GM23338 (cell line): Measurements from ENCODE around the gene MTOR. TPM values are rescaled to one million over a fixed set of nuclear protein-coding genes. Genes with fewer than 3 reads are reported as not detected.

Experiments
- ATAC-seq: fragments of 200-7000 bp; cut with Tn5 transposase; 3 replicates; pipeline ENCODE4 v1.9.1; 2020
- DNase-seq: peaks from one replicate; pipeline ENCODE4 v3.0.0-alpha.2; 2015; ENCODE audit warnings: low spot score
- H2AFZ ChIP-seq: fragments of 200-600 bp; sonication (generic); 2 replicates; pipeline ENCODE4 v1.8.0; 2016; ENCODE audit warnings: antibody characterized with exemption, mild to moderate bottlenecking, moderate library complexity
- H3F3A ChIP-seq: fragments of 200-600 bp; sonication (generic); replicated peaks from 2 replicates; pipeline ENCODE4 v1.8.0; 2017; ENCODE audit warnings: antibody characterized with exemption, mixed run types, low read depth
- H3K27ac ChIP-seq: fragments of 200-600 bp; sonication (generic); 2 replicates; pipeline ENCODE4 v1.6.1; 2016; ENCODE audit warnings: low read depth
- H3K27me3 ChIP-seq: fragments of 200-600 bp; sonication (generic); 2 replicates; pipeline ENCODE4 v1.8.0; 2016; ENCODE audit warnings: mild to moderate bottlenecking, mixed run types, moderate library complexity; ENCODE audit not compliant: insufficient read depth
- H3K36me3 ChIP-seq: fragments of 200-600 bp; sonication (generic); 2 replicates; pipeline ENCODE4 v1.8.0; 2016; ENCODE audit warnings: mild to moderate bottlenecking; ENCODE audit not compliant: insufficient read depth
- H3K4me1 ChIP-seq: fragments of 200-600 bp; sonication (generic); 2 replicates; pipeline ENCODE4 v1.8.0; 2016; ENCODE audit warnings: mild to moderate bottlenecking, moderate library complexity; ENCODE audit not compliant: insufficient read depth
- H3K4me2 ChIP-seq: fragments of 200-600 bp; sonication (generic); 2 replicates; pipeline ENCODE4 v1.7.1; 2017; ENCODE audit warnings: mixed run types
- H3K4me3 ChIP-seq: fragments of 200-600 bp; sonication (generic); 2 replicates; pipeline ENCODE4 v1.6.1; 2016; ENCODE audit warnings: mixed run types
- H3K79me2 ChIP-seq: fragments of 200-600 bp; sonication (generic); replicated peaks from 2 replicates; pipeline ENCODE4 v1.8.0; 2017; ENCODE audit warnings: mild to moderate bottlenecking; ENCODE audit not compliant: insufficient read depth
- H3K9me2 ChIP-seq: fragments of 200-600 bp; sonication (generic); 2 replicates; pipeline ENCODE4 v1.8.0; 2017; ENCODE audit not compliant: insufficient read depth
- H4K20me1 ChIP-seq: fragments of 200-600 bp; sonication (generic); replicated peaks from 2 replicates; pipeline ENCODE4 v1.8.0; 2017; ENCODE audit warnings: mild to moderate bottlenecking; ENCODE audit not compliant: insufficient read depth
- H3K27ac Mint-ChIP-seq: 2 replicates; pipeline ENCODE4 v1.8.0; 2020; ENCODE audit warnings: inconsistent platforms, mild to moderate bottlenecking, moderate library complexity, mixed read lengths
- H3K27me3 Mint-ChIP-seq: 3 replicates; pipeline ENCODE4 v1.8.0; 2022; ENCODE audit warnings: low read depth, mild to moderate bottlenecking, moderate library complexity, mixed read lengths, inconsistent platforms; ENCODE audit not compliant: insufficient read depth, poor library complexity
- H3K36me3 Mint-ChIP-seq: 3 replicates; pipeline ENCODE4 v1.8.0; 2021; ENCODE audit warnings: low read depth, mild to moderate bottlenecking, inconsistent platforms, moderate library complexity, mixed read lengths
- H3K4me1 Mint-ChIP-seq: 3 replicates; pipeline ENCODE4 v1.8.0; 2020; ENCODE audit warnings: mild to moderate bottlenecking, inconsistent platforms, mixed read lengths
- H3K4me3 Mint-ChIP-seq: 3 replicates; pipeline ENCODE4 v1.8.0; 2021; ENCODE audit warnings: moderate library complexity, mild to moderate bottlenecking, inconsistent platforms, mixed read lengths
- H3K9me3 Mint-ChIP-seq: 3 replicates; pipeline ENCODE4 v1.8.0; 2020; ENCODE audit warnings: moderate library complexity, mild to moderate bottlenecking, inconsistent platforms, mixed read lengths
- CREB1 ChIP-seq: fragments of 250-450 bp; sonication (Bioruptor Pico); IDR thresholded peaks from 2 replicates; pipeline ENCODE4 v1.5.0; 2020; ENCODE audit warnings: low read depth, mild to moderate bottlenecking, moderate library complexity
- EZH2phosphoT487 ChIP-seq: fragments of 200-600 bp; sonication (generic); IDR thresholded peaks from one replicate; pipeline ENCODE4 v1.8.1; 2018; ENCODE audit warnings: antibody characterized with exemption; ENCODE audit not compliant: unreplicated experiment
- NANOG ChIP-seq: IDR thresholded peaks from 2 replicates; pipeline ENCODE4 v1.6.1; 2016; ENCODE audit warnings: antibody characterized with exemption, borderline replicate concordance
- POLR2AphosphoS5 ChIP-seq: IDR thresholded peaks from 2 replicates; pipeline ENCODE4 v1.6.1; 2016; ENCODE audit warnings: antibody characterized with exemption, low read depth
- ZNF114 ChIP-seq: fragments of 250-450 bp; sonication (Bioruptor Pico); IDR thresholded peaks from 2 replicates; pipeline ENCODE4 v1.5.0; 2020; ENCODE audit warnings: mild to moderate bottlenecking, moderate library complexity
- polyA plus RNA-seq: library from polyadenylated mRNA; unstranded; fragments of >200 nt; fragmentation: Nextera tagmentation; extraction: Ambion mirVana; gene quantifications from 2 replicates; pipeline ENCODE4 v1.2.1, GENCODE V29; 2016
- total RNA-seq: library from RNA; depleted of rRNA; stranded (reverse); fragments of >200 nt; shearing (Covaris generic); gene quantifications from 2 replicates; pipeline ENCODE4 v1.2.3, GENCODE V29; 2014
- TF ChIP-seq, protein P1 (sequence below), 2 experiments: fragments of 200-600 bp in 1 of 2; sonication (generic) in 1 of 2; conservative IDR thresholded peaks; 2 replicates each; pipeline versions ENCODE4 v1.5.1 to v1.6.1; 2016 to 2017; ENCODE audit warnings: antibody characterized with exemption in 2 of 2, low read depth in 2 of 2, mild to moderate bottlenecking in 2 of 2, moderate library complexity in 1 of 2
- TF ChIP-seq, protein P2 (sequence below): IDR thresholded peaks from 2 replicates; pipeline ENCODE4 v1.6.1; 2016; ENCODE audit warnings: antibody characterized with exemption
- TF ChIP-seq, protein P3 (sequence below): IDR thresholded peaks from one replicate; pipeline ENCODE4 v1.6.1; 2018; ENCODE audit warnings: antibody characterized with exemption; ENCODE audit not compliant: unreplicated experiment

Gene MTOR
- total and polyA plus RNA-seq, 2 experiments from 2014 or later = 22.8 to 98.0 TPM

DNA sequence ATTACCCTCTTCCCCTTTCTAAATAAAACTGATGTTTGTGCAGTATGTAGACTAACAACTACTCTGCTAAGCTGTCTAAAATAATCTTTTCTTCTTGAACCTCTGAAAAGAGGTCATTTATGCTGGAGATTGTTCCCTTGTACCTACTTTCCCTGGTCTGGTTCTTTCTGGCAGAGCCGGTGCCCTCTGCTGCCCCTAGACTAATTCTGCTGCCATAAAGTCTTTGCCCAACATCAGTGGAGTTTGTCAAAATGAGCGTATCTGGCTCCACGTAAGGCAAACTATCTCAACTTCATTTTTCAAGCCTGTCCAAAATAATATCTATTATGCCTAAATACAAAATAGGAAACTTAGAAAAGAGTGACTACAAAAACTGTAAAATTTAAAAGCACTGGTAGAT is 104.1 kb downstream of the MTOR start:
- Histone ChIP-seq H3F3A (no peaks in the 10 kb centered on the region), H3K36me3 (peaks cover 19% of the 10 kb centered on the region), H3K4me3 (no peak overlapping the region), H3K9me2 (no peaks in the 10 kb centered on the region), H3K79me2 (no peaks in the 10 kb centered on the region), H4K20me1 (no peaks in the 10 kb centered on the region; the same call in 1 of the 2 replicates), H3K4me1 (no peaks in the 10 kb centered on the region), H3K4me2 (no peak overlapping the region), H2AFZ (no peak overlapping the region), H3K27ac (no peak overlapping the region), H3K27me3 (no peaks in the 10 kb centered on the region)
- no peak for DNase-seq
- Mint-ChIP-seq H3K36me3 (peaks cover 36% of the 10 kb centered on the region), H3K27ac (no peak overlapping the region), H3K9me3 (no peaks in the 10 kb centered on the region), H3K4me3 (no peak overlapping the region), H3K4me1 (no peaks in the 10 kb centered on the region), H3K27me3 (peaks cover 5% of the 10 kb centered on the region)
- ATAC-seq = no peak
- TF ChIP-seq, protein P1, sequence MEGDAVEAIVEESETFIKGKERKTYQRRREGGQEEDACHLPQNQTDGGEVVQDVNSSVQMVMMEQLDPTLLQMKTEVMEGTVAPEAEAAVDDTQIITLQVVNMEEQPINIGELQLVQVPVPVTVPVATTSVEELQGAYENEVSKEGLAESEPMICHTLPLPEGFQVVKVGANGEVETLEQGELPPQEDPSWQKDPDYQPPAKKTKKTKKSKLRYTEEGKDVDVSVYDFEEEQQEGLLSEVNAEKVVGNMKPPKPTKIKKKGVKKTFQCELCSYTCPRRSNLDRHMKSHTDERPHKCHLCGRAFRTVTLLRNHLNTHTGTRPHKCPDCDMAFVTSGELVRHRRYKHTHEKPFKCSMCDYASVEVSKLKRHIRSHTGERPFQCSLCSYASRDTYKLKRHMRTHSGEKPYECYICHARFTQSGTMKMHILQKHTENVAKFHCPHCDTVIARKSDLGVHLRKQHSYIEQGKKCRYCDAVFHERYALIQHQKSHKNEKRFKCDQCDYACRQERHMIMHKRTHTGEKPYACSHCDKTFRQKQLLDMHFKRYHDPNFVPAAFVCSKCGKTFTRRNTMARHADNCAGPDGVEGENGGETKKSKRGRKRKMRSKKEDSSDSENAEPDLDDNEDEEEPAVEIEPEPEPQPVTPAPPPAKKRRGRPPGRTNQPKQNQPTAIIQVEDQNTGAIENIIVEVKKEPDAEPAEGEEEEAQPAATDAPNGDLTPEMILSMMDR (conservative IDR thresholded peaks at IDR 0.05; ENCODE audit: low read depth in 2 of 2) = no peak
- TF ChIP-seq EZH2phosphoT487 = no peak
- TF ChIP-seq POLR2AphosphoS5 = no peak

DNA sequence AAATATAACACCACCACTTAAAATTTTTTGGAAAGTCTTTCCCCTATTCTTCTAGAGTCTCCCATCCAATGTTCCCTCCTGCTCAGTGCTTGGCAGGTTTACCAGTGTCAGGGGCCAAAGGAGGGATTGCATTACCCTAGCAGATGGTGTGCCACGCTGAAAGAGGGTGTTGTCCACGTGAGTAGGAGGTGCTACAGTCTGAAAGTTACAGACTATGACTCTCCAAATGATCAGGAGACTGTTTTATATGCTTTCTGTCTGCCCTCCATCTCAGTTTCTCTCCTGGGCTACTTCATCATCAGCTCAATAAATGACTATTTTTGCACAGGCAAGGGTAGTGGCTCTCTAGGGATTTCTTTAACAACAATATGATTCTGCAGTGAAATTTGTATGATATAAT is 104.5 kb downstream of the MTOR start:
- Mint-ChIP-seq H3K27me3 (peaks cover 5% of the 10 kb centered on the region), H3K4me3 (no peak overlapping the region), H3K9me3 (no peaks in the 10 kb centered on the region), H3K27ac (no peak overlapping the region), H3K4me1 (no peaks in the 10 kb centered on the region), H3K36me3 (peaks cover 39% of the 10 kb centered on the region)
- no peak overlapping the region for H3K27ac ChIP-seq
- H2AFZ ChIP-seq = no peak overlapping the region
- no peak for ATAC-seq
- DNase-seq = no peak
- no peaks in the 10 kb centered on the region for H3K4me1 ChIP-seq
- TF ChIP-seq NANOG (no peak), CREB1 (CRISPR knock-in tag) (no peak)
- no peak overlapping the region for H3K4me3 ChIP-seq
- H3K79me2 ChIP-seq = no peaks in the 10 kb centered on the region
- H3K27me3 ChIP-seq = no peaks in the 10 kb centered on the region
- H3K4me2 ChIP-seq = no peak overlapping the region
- no peaks in the 10 kb centered on the region for H3K9me2 ChIP-seq
- peaks cover 24% of the 10 kb centered on the region for H3K36me3 ChIP-seq
- H4K20me1 ChIP-seq = no peaks in the 10 kb centered on the region; the same call in 1 of the 2 replicates
- H3F3A ChIP-seq = 0 out of 2 replicates have a peak, but pooled peaks cover 4% of the 10 kb centered on the region

DNA sequence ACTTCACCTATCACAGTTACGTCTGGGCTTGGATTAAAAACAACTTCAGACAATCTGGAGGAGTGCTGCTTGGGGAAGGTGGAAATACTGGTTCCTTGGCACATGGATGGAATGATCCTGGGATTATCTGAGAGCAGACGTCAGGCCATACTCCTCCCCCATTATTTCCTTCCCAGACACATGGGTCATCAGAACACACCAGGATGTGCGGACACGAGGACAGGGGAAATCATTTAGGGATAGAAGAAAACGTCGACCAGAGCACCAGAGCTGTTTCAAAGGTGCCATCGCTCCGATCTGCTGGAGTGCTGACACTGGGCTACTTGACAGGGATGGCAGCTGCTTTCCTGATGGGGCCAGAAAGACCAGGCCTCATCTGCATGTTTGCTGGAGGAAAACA is 105.0 kb downstream of the MTOR start:
- peaks cover 38% of the 10 kb centered on the region for H3K36me3 Mint-ChIP-seq
- no peak overlapping the region for H3K4me3 Mint-ChIP-seq
- Histone ChIP-seq H3K27ac (no peak overlapping the region), H3K79me2 (no peaks in the 10 kb centered on the region), H3K27me3 (no peaks in the 10 kb centered on the region), H3K4me1 (no peaks in the 10 kb centered on the region), H4K20me1 (no peaks in the 10 kb centered on the region; the same call in 1 of the 2 replicates), H3K9me2 (no peaks in the 10 kb centered on the region), H2AFZ (no peak overlapping the region), H3F3A (0 out of 2 replicates have a peak, but pooled peaks cover 8% of the 10 kb centered on the region), H3K36me3 (peaks cover 26% of the 10 kb centered on the region), H3K4me2 (no peak overlapping the region), H3K4me3 (no peak overlapping the region)
- no peaks in the 10 kb centered on the region for H3K4me1 Mint-ChIP-seq
- H3K27me3 Mint-ChIP-seq = peaks cover 5% of the 10 kb centered on the region
- no peak for DNase-seq
- no peaks in the 10 kb centered on the region for H3K9me3 Mint-ChIP-seq
- no peak overlapping the region for H3K27ac Mint-ChIP-seq
- no peak for ATAC-seq
- TF ChIP-seq, protein P1 (conservative IDR thresholded peaks at IDR 0.05; ENCODE audit: low read depth in 2 of 2) = no peak
- TF ChIP-seq, protein P2, sequence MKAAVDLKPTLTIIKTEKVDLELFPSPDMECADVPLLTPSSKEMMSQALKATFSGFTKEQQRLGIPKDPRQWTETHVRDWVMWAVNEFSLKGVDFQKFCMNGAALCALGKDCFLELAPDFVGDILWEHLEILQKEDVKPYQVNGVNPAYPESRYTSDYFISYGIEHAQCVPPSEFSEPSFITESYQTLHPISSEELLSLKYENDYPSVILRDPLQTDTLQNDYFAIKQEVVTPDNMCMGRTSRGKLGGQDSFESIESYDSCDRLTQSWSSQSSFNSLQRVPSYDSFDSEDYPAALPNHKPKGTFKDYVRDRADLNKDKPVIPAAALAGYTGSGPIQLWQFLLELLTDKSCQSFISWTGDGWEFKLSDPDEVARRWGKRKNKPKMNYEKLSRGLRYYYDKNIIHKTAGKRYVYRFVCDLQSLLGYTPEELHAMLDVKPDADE = no peak
- TF ChIP-seq NANOG (no peak), ZNF114 (CRISPR knock-in tag) (no peak)
- TF ChIP-seq, protein P3, sequence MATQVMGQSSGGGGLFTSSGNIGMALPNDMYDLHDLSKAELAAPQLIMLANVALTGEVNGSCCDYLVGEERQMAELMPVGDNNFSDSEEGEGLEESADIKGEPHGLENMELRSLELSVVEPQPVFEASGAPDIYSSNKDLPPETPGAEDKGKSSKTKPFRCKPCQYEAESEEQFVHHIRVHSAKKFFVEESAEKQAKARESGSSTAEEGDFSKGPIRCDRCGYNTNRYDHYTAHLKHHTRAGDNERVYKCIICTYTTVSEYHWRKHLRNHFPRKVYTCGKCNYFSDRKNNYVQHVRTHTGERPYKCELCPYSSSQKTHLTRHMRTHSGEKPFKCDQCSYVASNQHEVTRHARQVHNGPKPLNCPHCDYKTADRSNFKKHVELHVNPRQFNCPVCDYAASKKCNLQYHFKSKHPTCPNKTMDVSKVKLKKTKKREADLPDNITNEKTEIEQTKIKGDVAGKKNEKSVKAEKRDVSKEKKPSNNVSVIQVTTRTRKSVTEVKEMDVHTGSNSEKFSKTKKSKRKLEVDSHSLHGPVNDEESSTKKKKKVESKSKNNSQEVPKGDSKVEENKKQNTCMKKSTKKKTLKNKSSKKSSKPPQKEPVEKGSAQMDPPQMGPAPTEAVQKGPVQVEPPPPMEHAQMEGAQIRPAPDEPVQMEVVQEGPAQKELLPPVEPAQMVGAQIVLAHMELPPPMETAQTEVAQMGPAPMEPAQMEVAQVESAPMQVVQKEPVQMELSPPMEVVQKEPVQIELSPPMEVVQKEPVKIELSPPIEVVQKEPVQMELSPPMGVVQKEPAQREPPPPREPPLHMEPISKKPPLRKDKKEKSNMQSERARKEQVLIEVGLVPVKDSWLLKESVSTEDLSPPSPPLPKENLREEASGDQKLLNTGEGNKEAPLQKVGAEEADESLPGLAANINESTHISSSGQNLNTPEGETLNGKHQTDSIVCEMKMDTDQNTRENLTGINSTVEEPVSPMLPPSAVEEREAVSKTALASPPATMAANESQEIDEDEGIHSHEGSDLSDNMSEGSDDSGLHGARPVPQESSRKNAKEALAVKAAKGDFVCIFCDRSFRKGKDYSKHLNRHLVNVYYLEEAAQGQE = no peak
